Activated naive CD8-positive, alpha-beta T cell treated with anti-CD3 and anti-CD28 coated beads, Interleukin-2, amount 50 U/mL, for 24 hours (primary cell): ENCODE measurements around the gene ABHD3.
"Not testable (repeated sequence)": the region's sequence is repeated elsewhere in the genome, so short reads cannot be mapped to it uniquely, and the experiment has no call there.

Experiments used
- ATAC-seq: fragments of 150-1000 bp; cut with Tn5 transposase; one replicate; pipeline ENCODE4 v1.10.0; 2021
- DNase-seq: peaks from one replicate; pipeline ENCODE4 v3.0.0; 2021
- H3K27ac Mint-ChIP-seq: one replicate; pipeline ENCODE4 v1.8.0; 2021; ENCODE audit warnings: mild to moderate bottlenecking, mixed read lengths
- H3K27me3 Mint-ChIP-seq: one replicate; pipeline ENCODE4 v1.8.0; 2021; ENCODE audit warnings: mixed read lengths
- H3K36me3 Mint-ChIP-seq: one replicate; pipeline ENCODE4 v1.8.0; 2021; ENCODE audit warnings: low read depth, mixed read lengths
- H3K4me1 Mint-ChIP-seq: one replicate; pipeline ENCODE4 v1.8.0; 2021; ENCODE audit warnings: mixed read lengths
- H3K4me3 Mint-ChIP-seq: one replicate; pipeline ENCODE4 v1.8.0; 2021; ENCODE audit warnings: mild to moderate bottlenecking, moderate library complexity, mixed read lengths
- H3K9me3 Mint-ChIP-seq: one replicate; pipeline ENCODE4 v1.8.0; 2021; ENCODE audit warnings: mixed read lengths

ABHD3 gene

DNA sequence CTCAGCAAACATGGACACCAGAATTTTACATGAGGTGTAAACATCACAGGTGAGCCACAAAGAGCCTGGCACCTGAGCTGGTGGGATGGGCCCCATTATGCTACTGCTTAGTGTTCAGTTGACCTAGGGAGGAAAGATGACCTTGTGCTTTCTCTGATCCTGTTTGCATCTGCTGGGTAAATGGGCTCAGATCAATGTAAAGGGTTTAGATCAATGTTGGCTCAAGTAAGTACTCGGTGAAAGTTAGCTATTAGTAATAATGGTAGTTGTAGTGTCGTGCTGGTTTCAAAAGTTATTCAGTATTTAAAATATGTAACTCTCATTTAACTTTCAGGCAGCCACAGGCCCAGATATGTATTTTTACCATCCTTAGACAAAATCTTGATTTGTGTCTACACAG is 19.8 kb downstream of the ABHD3 start:
- Mint-ChIP-seq H3K27me3 (no peaks in the 10 kb centered on the region), H3K9me3 (peaks cover 4% of the 10 kb centered on the region), H3K4me1 (peaks cover 16% of the 10 kb centered on the region), H3K4me3 (no peak overlapping the region), H3K27ac (no peak overlapping the region), H3K36me3 (peaks cover 14% of the 10 kb centered on the region)
- ATAC-seq (no peak), DNase-seq (no peak)

DNA sequence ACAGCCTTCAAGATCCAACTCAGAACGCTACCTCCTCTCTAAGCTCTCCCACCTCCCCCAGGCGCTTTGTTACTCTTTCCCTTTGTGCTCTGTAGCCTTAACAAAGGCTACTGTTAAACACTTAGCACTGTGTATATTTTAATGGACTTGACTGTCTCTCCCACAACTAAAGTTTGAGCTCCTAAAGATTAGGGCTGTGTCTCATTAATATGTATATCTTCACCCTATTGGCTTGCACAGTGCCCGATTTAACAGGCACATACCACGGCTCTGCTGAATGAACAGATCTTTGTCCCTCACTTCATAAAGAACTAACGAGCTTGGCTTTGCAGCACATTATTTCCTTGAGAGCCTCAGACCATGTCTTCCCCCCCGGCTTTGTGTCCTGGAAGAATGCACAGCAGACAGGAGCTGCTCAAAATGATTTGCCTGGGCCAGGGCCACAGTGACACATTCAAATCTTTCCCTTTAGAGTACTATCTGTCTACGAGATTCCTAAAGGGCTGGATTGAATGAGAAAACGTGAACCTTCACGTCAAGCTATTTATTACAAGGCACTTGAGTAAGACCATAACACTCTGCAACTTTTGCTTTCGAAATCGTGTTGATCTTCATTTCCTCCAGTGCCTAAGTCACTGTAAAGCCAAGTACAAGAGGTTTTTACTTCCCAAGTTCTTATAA is 22.1 kb downstream of the ABHD3 start:
- H3K36me3 Mint-ChIP-seq: peaks cover 4% of the 10 kb centered on the region
- no peaks in the 10 kb centered on the region for H3K27me3 Mint-ChIP-seq
- no peaks in the 10 kb centered on the region for H3K9me3 Mint-ChIP-seq
- ATAC-seq (peak; percentile 74), DNase-seq (peak; percentile 15)
- no peak overlapping the region for H3K4me3 Mint-ChIP-seq
- H3K4me1 Mint-ChIP-seq: peaks cover 14% of the 10 kb centered on the region
- H3K27ac Mint-ChIP-seq: no peak overlapping the region

DNA sequence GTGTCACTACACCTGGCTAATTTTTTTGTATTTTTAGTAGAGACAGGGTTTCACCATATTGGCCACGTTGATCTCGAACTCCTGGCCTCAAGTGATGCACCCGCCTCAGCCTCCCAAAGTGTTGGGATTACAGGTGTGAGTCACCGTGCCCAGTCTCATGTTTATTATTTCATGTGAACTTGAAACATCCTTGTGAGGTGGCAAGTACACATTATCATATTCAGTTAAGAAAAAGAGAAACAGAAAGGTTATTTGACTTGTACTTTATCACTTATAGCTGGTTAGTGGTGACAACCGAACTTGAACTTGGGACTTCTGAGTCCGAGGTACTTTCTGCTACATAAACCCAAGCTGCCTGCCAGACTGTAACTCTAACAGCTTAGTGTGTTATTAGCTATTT is 24.4 kb downstream of the ABHD3 start:
- H3K4me3 Mint-ChIP-seq: no peak overlapping the region
- no peaks in the 10 kb centered on the region for H3K9me3 Mint-ChIP-seq
- peaks cover 6% of the 10 kb centered on the region for H3K36me3 Mint-ChIP-seq
- no peak overlapping the region for H3K27ac Mint-ChIP-seq
- ATAC-seq (no peak), DNase-seq (no peak)
- peaks cover 14% of the 10 kb centered on the region for H3K4me1 Mint-ChIP-seq
- no peaks in the 10 kb centered on the region for H3K27me3 Mint-ChIP-seq

DNA sequence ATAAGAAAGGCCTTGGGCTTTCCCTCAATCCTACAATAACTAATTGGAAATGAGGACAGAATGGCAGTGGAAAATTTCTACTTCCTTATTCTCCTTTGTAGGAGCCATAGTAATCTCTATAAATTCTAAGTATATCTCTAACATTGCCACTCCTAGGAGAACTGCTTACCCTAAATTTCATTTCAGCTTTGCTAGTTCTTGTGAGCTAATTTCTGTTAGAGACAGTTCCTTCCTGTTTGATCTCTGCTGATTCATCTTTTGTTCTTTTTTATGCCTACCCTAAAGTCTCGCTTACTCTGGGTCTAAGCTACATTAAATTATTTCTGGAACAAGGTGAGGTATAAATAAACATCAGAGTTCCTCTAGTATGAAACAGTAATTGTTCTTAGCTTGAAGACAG is 25.7 kb downstream of the ABHD3 start:
- H3K27ac Mint-ChIP-seq: no peak overlapping the region
- H3K4me1 Mint-ChIP-seq: peaks cover 9% of the 10 kb centered on the region
- ATAC-seq (no peak), DNase-seq (no peak)
- H3K9me3 Mint-ChIP-seq: no peaks in the 10 kb centered on the region
- no peak overlapping the region for H3K4me3 Mint-ChIP-seq
- peaks cover 6% of the 10 kb centered on the region for H3K36me3 Mint-ChIP-seq
- H3K27me3 Mint-ChIP-seq: no peaks in the 10 kb centered on the region

DNA sequence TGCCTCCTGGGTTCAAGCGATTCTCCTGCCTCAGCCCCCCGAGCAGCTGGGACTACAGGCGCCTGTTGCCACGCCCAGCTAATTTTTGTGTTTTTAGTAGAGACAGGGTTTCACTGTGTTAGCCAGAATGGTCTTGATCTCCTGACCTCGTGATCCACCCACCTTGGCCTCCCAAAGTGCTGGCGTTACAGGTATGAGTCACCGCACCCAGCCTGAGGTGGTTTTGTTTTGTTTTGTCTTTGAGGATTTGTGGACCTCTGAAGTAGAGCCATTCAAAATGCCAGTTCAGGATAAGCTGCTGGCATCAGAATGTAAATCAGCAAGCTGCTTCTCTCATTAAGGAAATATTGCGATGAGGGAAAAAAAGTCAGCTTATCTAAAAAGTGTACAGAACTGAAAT is 29.2 kb downstream of the ABHD3 start:
- not testable (repeated sequence) for H3K4me3 Mint-ChIP-seq, ATAC-seq, H3K9me3 Mint-ChIP-seq, H3K27me3 Mint-ChIP-seq, H3K4me1 Mint-ChIP-seq, H3K27ac Mint-ChIP-seq, H3K36me3 Mint-ChIP-seq
- DNase-seq: peak; percentile 9

DNA sequence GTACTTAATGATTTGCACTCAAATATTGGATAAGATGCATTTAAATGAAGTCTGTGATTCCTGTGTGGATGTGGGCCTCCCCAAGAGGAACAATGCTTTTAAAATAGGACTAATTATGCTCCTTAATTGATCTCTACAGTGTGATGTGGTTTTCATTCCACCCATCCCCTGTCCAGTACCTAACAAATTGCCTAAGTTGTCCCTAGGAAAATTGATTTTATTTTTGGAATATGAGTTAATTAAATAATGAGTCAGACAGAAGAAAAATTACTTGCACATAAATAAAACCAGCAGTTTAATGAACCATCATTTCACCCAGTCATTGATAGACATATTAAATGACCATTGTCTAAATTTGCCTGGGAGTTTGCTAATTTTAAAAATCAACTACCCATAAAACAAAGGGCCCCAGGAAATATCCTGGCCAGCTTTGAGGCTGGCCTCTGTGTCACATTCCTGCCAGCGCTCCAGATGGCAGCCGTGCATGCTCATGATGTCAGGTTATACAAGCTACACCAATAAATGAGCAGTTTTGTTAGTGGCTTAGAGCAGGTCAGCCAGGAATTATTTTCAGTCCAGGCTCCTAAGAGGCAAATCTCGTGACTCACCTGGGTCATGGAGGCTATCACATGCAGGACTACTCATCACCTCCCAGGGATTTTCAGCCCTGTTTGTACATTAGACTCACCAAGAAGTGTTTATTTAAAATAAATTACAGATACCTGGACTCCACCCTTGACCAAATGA is 31.9 kb downstream of the ABHD3 start:
- DNase-seq: no peak
- no peaks in the 10 kb centered on the region for H3K9me3 Mint-ChIP-seq
- H3K4me1 Mint-ChIP-seq: peaks cover 7% of the 10 kb centered on the region
- no peak for ATAC-seq
- no peaks in the 10 kb centered on the region for H3K27me3 Mint-ChIP-seq
- peaks cover 2% of the 10 kb centered on the region for H3K36me3 Mint-ChIP-seq
- no peak overlapping the region for H3K4me3 Mint-ChIP-seq
- H3K27ac Mint-ChIP-seq: no peak overlapping the region

DNA sequence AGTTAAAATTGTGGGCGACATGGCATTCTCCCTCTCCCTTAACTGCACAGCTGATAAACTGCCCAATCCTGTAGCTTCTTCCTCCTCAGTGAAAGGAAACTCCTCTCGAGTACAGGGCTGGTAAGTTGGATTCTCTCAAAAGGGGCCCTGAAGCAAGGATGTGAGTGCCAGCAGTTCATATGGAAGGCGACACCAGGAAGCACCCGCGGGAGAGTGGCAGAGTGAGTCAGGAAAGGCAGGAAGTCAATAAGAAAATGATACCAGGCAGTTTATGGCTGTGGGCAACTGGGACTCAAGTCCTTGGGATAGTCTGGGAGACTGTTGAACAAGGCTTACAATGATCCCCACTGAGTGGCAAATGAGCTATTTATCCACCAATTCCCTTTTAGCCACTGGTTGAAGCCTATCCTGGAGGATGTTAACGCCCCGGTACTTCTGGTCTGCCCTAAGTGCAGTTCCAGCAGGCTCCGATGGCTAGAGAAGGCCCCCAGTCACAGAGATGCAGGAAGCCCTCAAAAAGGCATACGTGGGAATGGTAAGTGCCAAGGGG is 34.8 kb downstream of the ABHD3 start:
- Mint-ChIP-seq H3K9me3 (no peaks in the 10 kb centered on the region), H3K4me3 (no peak overlapping the region), H3K27ac (no peak overlapping the region), H3K4me1 (no peaks in the 10 kb centered on the region), H3K36me3 (no peaks in the 10 kb centered on the region), H3K27me3 (no peaks in the 10 kb centered on the region)
- DNase-seq: no peak
- ATAC-seq: no peak

DNA sequence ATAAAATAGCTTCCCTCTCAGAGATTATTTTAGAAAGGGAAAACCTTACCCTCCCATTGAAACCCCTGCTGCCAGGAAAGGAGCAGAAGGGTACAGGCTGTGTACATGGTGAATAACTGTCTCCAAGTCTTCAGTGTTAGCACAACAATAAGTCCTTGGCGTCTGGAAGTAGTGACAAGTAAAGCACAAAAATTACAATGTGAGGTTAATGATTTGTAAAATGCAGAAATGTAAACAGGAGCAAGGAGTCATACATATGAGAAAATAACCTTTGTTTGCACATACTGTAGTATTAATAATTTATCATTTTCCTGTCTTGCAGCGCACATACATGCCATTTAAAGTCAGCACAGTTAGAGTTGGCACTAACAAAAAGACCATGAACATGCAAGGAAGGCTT is 40.5 kb downstream of the ABHD3 start:
- H3K4me3 Mint-ChIP-seq: no peak overlapping the region
- no peaks in the 10 kb centered on the region for H3K27me3 Mint-ChIP-seq
- no peak overlapping the region for H3K27ac Mint-ChIP-seq
- no peaks in the 10 kb centered on the region for H3K4me1 Mint-ChIP-seq
- DNase-seq (no peak), ATAC-seq (no peak)
- H3K36me3 Mint-ChIP-seq: peaks cover 8% of the 10 kb centered on the region
- no peaks in the 10 kb centered on the region for H3K9me3 Mint-ChIP-seq

DNA sequence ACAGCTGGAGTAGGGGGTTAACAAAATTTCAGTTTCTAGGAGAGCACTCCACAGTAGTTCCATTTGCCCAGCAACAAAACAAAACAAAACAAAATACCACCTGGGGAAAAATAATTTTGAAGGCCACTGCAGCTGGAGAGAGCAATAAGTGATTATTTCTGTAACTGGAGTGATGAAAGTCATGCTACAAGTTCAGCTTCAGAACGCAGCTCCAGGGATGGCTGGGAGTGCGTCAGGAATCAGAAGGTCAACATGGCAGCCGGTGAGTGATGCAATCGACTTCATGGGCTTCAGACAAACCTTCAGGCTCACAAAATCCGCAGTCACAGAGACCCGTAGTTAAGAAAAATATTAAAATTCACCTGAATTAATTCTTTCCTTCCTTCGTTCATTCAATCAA is 41.0 kb downstream of the ABHD3 start:
- Mint-ChIP-seq H3K36me3 (peaks cover 8% of the 10 kb centered on the region), H3K27me3 (no peaks in the 10 kb centered on the region), H3K27ac (no peak overlapping the region), H3K4me1 (no peaks in the 10 kb centered on the region), H3K9me3 (no peaks in the 10 kb centered on the region), H3K4me3 (no peak overlapping the region)
- ATAC-seq (no peak), DNase-seq (no peak)

DNA sequence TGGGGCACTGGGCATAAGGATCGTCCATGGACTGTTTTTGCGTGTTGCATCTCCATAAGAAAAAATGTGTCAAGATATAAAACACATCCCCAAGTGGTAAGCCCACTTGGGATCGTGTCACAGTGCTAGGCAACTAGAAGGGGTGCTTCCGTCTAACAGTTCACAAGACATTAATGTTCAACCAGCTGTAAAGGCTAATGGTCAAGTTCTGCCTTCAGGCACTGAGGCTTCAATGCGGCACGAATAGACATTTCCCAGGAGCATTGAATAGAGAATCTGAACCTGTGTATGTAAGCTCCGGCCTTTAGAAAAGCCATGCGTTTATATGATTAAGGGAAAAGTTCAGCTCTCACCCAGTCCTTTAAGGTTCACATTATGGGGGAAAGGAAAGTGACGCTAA is 42.0 kb downstream of the ABHD3 start:
- no peaks in the 10 kb centered on the region for H3K9me3 Mint-ChIP-seq
- no peaks in the 10 kb centered on the region for H3K4me1 Mint-ChIP-seq
- H3K36me3 Mint-ChIP-seq: peaks cover 8% of the 10 kb centered on the region
- ATAC-seq: no peak
- DNase-seq: no peak
- H3K27me3 Mint-ChIP-seq: no peaks in the 10 kb centered on the region
- H3K27ac Mint-ChIP-seq: no peak overlapping the region
- H3K4me3 Mint-ChIP-seq: no peak overlapping the region

DNA sequence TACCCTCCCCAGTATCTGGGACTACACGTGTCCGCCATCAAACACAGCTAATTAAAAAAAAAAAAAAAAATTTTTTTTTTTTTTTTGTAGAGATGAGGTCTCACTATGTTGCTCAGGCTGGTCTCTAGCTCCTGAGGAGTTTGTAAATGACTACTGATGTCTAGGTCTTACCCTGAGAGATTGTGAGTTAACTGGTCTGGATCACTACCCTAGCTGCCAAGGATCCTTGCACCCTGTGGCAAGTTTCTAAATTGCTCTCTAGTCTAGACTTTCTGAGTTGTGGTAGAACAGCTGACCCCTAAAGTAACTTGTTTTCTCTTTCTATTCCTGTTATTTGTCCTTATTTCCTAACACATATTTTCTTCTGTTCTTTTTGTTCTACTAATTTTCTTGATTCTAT is 44.5 kb downstream of the ABHD3 start:
- peak overlapping the region; percentile 1 for H3K27ac Mint-ChIP-seq
- H3K36me3 Mint-ChIP-seq: peaks cover 13% of the 10 kb centered on the region
- DNase-seq (no peak), ATAC-seq (no peak)
- no peak overlapping the region for H3K4me3 Mint-ChIP-seq
- H3K9me3 Mint-ChIP-seq: no peaks in the 10 kb centered on the region
- no peaks in the 10 kb centered on the region for H3K4me1 Mint-ChIP-seq
- H3K27me3 Mint-ChIP-seq: no peaks in the 10 kb centered on the region

DNA sequence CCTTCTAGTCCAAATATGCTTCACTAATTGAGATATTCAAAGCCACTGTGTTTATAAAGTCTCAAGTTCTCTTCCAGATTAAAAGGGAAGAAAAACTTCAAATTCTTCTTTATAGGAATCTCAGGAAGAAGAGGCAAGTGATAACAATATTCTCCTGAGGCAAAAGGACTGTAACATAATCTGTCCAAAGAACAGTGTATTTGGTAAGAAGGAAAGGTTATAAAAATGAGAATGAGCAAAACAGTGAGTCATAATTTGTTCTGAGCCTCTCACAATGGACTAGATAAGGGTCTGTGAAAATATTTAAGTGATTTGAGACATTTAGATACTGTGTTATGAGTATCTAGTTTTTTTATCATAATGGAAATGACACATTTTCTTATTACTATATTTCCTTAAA is 48.2 kb downstream of the ABHD3 start:
- peaks cover 14% of the 10 kb centered on the region for H3K36me3 Mint-ChIP-seq
- no peak for ATAC-seq
- DNase-seq: no peak
- no peaks in the 10 kb centered on the region for H3K27me3 Mint-ChIP-seq
- H3K4me3 Mint-ChIP-seq: no peak overlapping the region
- peaks cover 2% of the 10 kb centered on the region for H3K4me1 Mint-ChIP-seq
- no peaks in the 10 kb centered on the region for H3K9me3 Mint-ChIP-seq
- H3K27ac Mint-ChIP-seq: no peak overlapping the region

DNA sequence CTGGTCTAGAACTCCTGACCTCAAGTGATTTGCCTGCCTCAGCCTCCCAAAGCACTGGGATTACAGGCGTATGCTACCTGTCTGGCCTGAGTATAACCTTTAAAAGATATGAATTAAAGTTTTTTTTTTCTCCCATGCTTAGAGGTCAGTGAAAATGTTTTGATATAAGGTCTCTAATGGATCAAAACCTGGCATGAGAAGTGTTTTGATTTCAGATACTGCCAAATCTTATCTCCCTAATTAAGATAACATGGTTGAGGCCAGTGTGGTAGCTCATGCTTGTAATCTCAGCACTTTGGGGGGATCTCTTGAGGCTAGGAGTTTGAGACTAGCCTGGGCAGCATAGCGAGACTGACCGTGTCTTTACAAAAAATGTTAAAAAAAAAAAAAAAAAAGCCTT is 51.2 kb downstream of the ABHD3 start:
- peaks cover 15% of the 10 kb centered on the region for H3K36me3 Mint-ChIP-seq

DNA sequence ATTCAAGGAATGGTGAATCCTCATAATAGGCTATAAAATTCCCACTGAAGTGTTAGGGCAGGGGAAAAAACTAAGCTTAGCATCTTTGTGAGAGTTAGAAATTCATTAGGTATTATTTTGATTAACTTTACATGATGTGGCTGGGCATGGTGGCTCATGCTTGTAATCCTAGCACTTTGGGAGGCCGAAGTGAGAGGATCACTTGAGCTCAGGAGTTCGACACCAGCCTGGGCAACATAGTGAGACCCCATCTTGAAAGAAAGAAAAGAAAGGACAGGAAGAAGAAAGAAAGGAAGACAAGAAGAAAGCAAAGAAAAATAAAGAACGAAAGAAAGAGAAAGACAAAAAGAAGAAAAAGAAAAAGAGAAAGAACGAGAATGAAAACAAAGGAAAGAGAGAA is 52.5 kb downstream of the ABHD3 start:
- no peak overlapping the region for H3K4me3 Mint-ChIP-seq

More for the DNA sequence above, 51.2 kb downstream of the ABHD3 start:
- H3K27ac Mint-ChIP-seq: no peak overlapping the region
- DNase-seq: no peak
- no peak for ATAC-seq
- no peaks in the 10 kb centered on the region for H3K27me3 Mint-ChIP-seq
- no peak overlapping the region for H3K4me3 Mint-ChIP-seq
- peaks cover 2% of the 10 kb centered on the region for H3K4me1 Mint-ChIP-seq
- H3K9me3 Mint-ChIP-seq: no peaks in the 10 kb centered on the region

DNA sequence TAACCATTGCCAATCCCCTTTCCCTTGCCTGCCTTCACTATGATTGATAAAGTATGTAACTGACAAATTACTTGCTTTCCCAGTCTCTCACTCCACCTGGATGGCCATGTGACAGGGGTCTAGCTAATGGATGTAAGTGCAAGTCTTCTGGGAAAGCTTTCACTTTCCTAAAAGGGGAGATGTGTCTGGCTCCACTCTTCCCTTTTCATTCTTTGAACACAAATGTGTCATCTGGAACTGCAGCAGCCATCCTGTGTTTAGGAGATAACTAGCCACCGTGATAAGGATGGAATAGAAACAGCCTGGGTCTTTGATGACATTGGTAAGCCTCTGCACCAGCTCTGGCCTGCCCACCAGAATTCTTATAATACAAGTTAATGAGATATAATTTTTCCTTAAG is 54.3 kb downstream of the ABHD3 start:
- H3K4me3 Mint-ChIP-seq: no peak overlapping the region
- DNase-seq: no peak
- no peaks in the 10 kb centered on the region for H3K9me3 Mint-ChIP-seq
- no peaks in the 10 kb centered on the region for H3K27me3 Mint-ChIP-seq
- no peak for ATAC-seq
- H3K36me3 Mint-ChIP-seq: peaks cover 11% of the 10 kb centered on the region
- H3K4me1 Mint-ChIP-seq: peaks cover 2% of the 10 kb centered on the region
- no peak overlapping the region for H3K27ac Mint-ChIP-seq

More for the DNA sequence above, 52.5 kb downstream of the ABHD3 start:
- Mint-ChIP-seq H3K9me3 (no peaks in the 10 kb centered on the region), H3K4me1 (peaks cover 2% of the 10 kb centered on the region), H3K27me3 (no peaks in the 10 kb centered on the region), H3K36me3 (peaks cover 15% of the 10 kb centered on the region), H3K27ac (no peak overlapping the region)
- no peak for DNase-seq
- ATAC-seq: no peak
